ENCODE data around the gene ANKMY1. TPM values are rescaled to one million over a fixed set of nuclear protein-coding genes. Genes with fewer than 3 reads are reported as not detected.

Gene ANKMY1
- total and polyA plus RNA-seq, 2 of the 8 experiments (the other 6 are each of a cell fraction or from before 2014, with no cell fraction given): 4.5 to 4.8 TPM

- H2BK12ac ChIP-seq (ENCODE audit: low read depth, low read length): no peak overlapping the region
- peaks cover 0 to 2% (median 0%) of the 10 kb centered on the region in 4 experiments; a peak in 1 of 7 replicates for H3K27me3 ChIP-seq (replicated peaks in 1 of 4; ENCODE audit: control insufficient read depth in 3 of 4, extremely low read depth in 1 of 4, insufficient read depth in 3 of 4, low read length in 3 of 4)
- H3K23ac ChIP-seq (ENCODE audit: insufficient read length): no peak overlapping the region
- no peak overlapping the region for H3K14ac ChIP-seq (ENCODE audit: insufficient read length)
- H2BK120ac ChIP-seq (replicated peaks; ENCODE audit: low read depth, low read length): no peak overlapping the region
- no peak overlapping the region for H2AK5ac ChIP-seq (ENCODE audit: low read depth, low read length)
- no peaks in the 10 kb centered on the region for H3K79me2 ChIP-seq (ENCODE audit: control insufficient read depth in 1 of 2, insufficient read depth in 2 of 2, low read length in 2 of 2)
- no peaks in the 10 kb centered on the region for H3K36me3 ChIP-seq (ENCODE audit: control insufficient read depth in 2 of 4, insufficient read depth in 4 of 4, low read length in 3 of 4)
- peaks cover 0 to 3% of the 10 kb centered on the region in 2 experiments for H4K20me1 ChIP-seq (replicated peaks in 1 of 2; ENCODE audit: control insufficient read depth in 1 of 2, insufficient read depth in 2 of 2, low read length in 2 of 2)
- DNase-seq (ENCODE audit: low read depth in 1 of 2, low spot score in 2 of 2) (no peak), FAIRE-seq (no peak)
- 97% methylated on average over 11 of the region's 11 CpGs; no CpG with 5 or more reads in 1 of the 2 experiments for WGBS, 2 experiments (ENCODE audit: extremely low coverage in 1 of 2, insufficient coverage in 1 of 2, insufficient read length in 1 of 2, insufficient replicate concordance in 2 of 2, low coverage in 1 of 2, low lambda C conversion rate in 2 of 2, missing lambda C conversion rate in 1 of 2)
- H3K4me1 ChIP-seq (replicated peaks in 1 of 4; ENCODE audit: control insufficient read depth in 3 of 4, insufficient read depth in 4 of 4, low read length in 3 of 4): no peaks in the 10 kb centered on the region
- no peaks in the 10 kb centered on the region for H3K9me3 ChIP-seq (ENCODE audit: insufficient read depth in 2 of 2, low read depth in 1 of 2, low read length in 1 of 2)
- H4K5ac ChIP-seq (ENCODE audit: insufficient read length, low read depth, low read length): no peak overlapping the region
- ChIA-PET POLR2A (ENCODE audit: partially characterized antibody) (no interaction called here), CTCF (ENCODE audit: partially characterized antibody) (interaction anchor here (1.0 to 1.1 kb wide), 3 partner anchors 11 to 49 kb away, joined by 3 to 4 read pairs (median 3); no protein-coding TSS in a partner anchor)
- H2BK5ac ChIP-seq (ENCODE audit: low read depth, low read length): no peak overlapping the region
- TF ChIP-seq FOSL1 (IDR thresholded peaks at IDR 0.05; ENCODE audit: insufficient read depth, low read depth, low read length): no peak
- no peak for TF ChIP-seq TCF12 (IDR thresholded peaks at IDR 0.05; ENCODE audit: low read depth, low read length)
- H2BK20ac ChIP-seq (ENCODE audit: low read length): no peak overlapping the region
- H3K56ac ChIP-seq (replicated peaks; ENCODE audit: insufficient read length, low read depth, low read length): no peak overlapping the region
- H3K79me1 ChIP-seq (ENCODE audit: low read depth, low read length): no peaks in the 10 kb centered on the region
- no peak overlapping the region for H3K9ac ChIP-seq (replicated peaks in 1 of 4; ENCODE audit: extremely low read depth in 1 of 4, low read depth in 3 of 4, low read length in 3 of 4)
- no peak overlapping the region for H2AFZ ChIP-seq (ENCODE audit: low read length)
- H2BK15ac ChIP-seq (ENCODE audit: low read length): no peak overlapping the region
- H3K18ac ChIP-seq (ENCODE audit: extremely low read depth, low read length): no peak overlapping the region
- no peak overlapping the region for H4K8ac ChIP-seq (ENCODE audit: extremely low read depth, insufficient read depth, low read length)
- no peak overlapping the region for H3K4me3 ChIP-seq (ENCODE audit: extremely low read depth in 1 of 4, insufficient read depth in 2 of 4, low read depth in 3 of 4, low read length in 4 of 4)
- no peak overlapping the region for H3K4ac ChIP-seq (replicated peaks; ENCODE audit: insufficient read length, low read depth, low read length)
- H3K27ac ChIP-seq (ENCODE audit: low read depth, low read length): no peak overlapping the region
- peaks cover 6% of the 10 kb centered on the region; the same call in 1 of the 2 replicates for H3K23me2 ChIP-seq (ENCODE audit: low read depth, low read length)
- H4K91ac ChIP-seq (replicated peaks; ENCODE audit: insufficient read length, low read length): no peak overlapping the region
- no peak overlapping the region for H3K4me2 ChIP-seq (ENCODE audit: insufficient read depth in 1 of 2, low read depth in 2 of 2, low read length in 2 of 2)
These were observed 50.0 kb downstream of the ANKMY1 start for GRCh38 chr2:240507778-240508251.
